Immature natural killer cell (primary cell): ENCODE measurements around the gene ZFHX2. TPM values are rescaled to one million over a fixed set of nuclear protein-coding genes. Genes with fewer than 3 reads are reported as not detected.
A peak's percentile ranks its signal among the peaks of the same experiment; 100 is the strongest.

ENCODE experiments used
- DNase-seq, 3 donors: peaks; one replicate each; pipeline ENCODE4 v3.0.0; 2022; ENCODE audit warnings: mixed read lengths in 1 of 3
- H3K27ac Mint-ChIP-seq, 6 donors: one replicate each; pipeline ENCODE4 v1.8.0; 2020; ENCODE audit warnings: mixed read lengths in 6 of 6, mild to moderate bottlenecking in 5 of 6, inconsistent platforms in 4 of 6, moderate library complexity in 3 of 6
- H3K27me3 Mint-ChIP-seq, 3 donors: one replicate each; pipeline ENCODE4 v1.8.0; 2020 to 2021; ENCODE audit warnings: low read depth in 3 of 3, mild to moderate bottlenecking in 3 of 3, mixed read lengths in 3 of 3, moderate library complexity in 3 of 3, inconsistent platforms in 1 of 3
- H3K36me3 Mint-ChIP-seq, 3 donors: one replicate each; pipeline ENCODE4 v1.8.0; 2020; ENCODE audit warnings: mixed read lengths in 3 of 3, inconsistent platforms in 2 of 3, mild to moderate bottlenecking in 2 of 3
- H3K4me1 Mint-ChIP-seq, 2 donors: one replicate each; pipeline ENCODE4 v1.8.0; 2020; ENCODE audit warnings: inconsistent platforms in 2 of 2, mild to moderate bottlenecking in 2 of 2, mixed read lengths in 2 of 2, moderate library complexity in 1 of 2
- H3K4me3 Mint-ChIP-seq, 5 donors: one replicate each; pipeline ENCODE4 v1.8.0; 2020; ENCODE audit warnings: mild to moderate bottlenecking in 5 of 5, mixed read lengths in 5 of 5, inconsistent platforms in 3 of 5, moderate library complexity in 3 of 5
- H3K9me3 Mint-ChIP-seq, 6 donors: one replicate each; pipeline ENCODE4 v1.8.0; 2020; ENCODE audit warnings: mild to moderate bottlenecking in 6 of 6, mixed read lengths in 6 of 6, inconsistent platforms in 4 of 6, moderate library complexity in 3 of 6
- polyA plus RNA-seq, 3 donors: library from polyadenylated mRNA; unstranded; fragments of 300-500 nt; fragmentation: Illumina TruSeq; gene quantifications; one replicate each; pipeline ENCODE4 v1.2.3, GENCODE V29; 2021

Gene ZFHX2
- polyA plus RNA-seq, 3 donors from 2014 or later, result 0.12 TPM; not detected in 2

DNA sequence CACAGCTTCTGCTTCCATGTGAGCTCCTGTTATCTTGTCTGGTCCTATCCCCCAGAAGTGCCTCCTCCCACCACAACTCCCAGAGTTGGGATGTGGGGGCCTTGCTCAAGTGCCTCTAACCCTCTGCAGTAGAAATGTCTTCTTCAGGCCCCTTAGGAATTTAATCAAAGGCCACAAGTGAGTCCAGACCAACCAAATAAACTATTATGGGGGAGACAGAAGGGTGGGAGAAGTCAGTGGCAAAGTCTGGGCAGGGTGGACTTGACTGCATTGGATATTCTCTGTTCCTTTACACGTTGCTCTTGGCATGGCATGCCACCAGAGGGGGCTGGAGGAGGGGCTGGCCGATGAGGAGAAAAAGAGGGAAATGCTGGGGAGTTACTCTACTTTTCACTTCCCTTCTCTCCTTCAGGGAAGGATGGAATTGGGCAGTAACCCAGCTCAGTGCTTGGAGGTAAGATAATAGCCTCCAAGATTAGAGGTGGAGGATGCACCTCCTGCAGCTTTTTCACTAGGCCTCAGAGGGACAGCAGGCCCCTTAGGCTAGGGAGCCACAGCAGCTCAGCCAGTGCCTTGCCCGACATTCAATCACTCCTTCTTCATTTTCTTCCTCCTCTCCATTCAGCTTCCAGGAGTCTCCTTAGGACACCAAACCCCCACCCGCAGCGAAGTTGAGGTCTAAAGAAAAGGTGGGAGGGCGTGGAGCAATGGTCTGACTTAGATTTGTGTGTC, 17.2 kb upstream of the ZFHX2 start:
- peak overlapping the region; percentile 48 to 97 (median 93) for H3K27ac Mint-ChIP-seq
- H3K4me3 Mint-ChIP-seq, result peak overlapping the region; percentile 68 to 100 (median 97)
- H3K27me3 Mint-ChIP-seq, result peaks cover 5 to 10% (median 9%) of the 10 kb centered on the region in 3 donors
- peaks cover 0 to 7% (median 0%) of the 10 kb centered on the region in 3 donors for H3K36me3 Mint-ChIP-seq
- DNase-seq, result no peak
- H3K9me3 Mint-ChIP-seq, result no peaks in the 10 kb centered on the region
- H3K4me1 Mint-ChIP-seq, result peaks cover 30 to 33% of the 10 kb centered on the region in 2 donors

DNA sequence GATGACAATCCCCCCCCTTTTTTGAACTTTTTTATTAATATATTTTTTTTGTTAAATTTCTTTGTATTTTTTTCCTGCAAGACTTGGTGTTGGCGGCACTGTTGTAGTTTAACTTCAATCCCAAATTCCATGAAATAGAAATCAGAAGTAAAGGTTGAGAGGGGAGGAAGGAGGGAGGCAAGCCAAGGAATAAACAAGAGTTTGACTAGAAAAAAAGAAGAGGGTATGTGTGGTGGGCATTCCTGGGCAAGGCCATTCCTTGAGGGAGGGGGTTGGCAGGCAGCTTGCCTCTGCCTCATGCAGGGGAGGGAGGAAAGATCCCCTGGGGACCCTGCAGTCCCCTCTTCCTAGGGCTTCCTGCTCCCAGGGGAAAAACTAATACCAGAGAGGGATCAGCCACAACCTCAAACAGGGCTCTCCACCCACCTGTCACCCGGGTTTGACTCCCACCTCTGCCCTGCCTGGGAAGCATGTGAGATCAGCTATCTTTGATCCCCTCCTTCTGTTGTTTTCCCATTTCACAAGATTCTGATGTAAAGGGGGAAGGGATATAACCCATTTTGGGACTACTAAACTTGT, 16.5 kb upstream of the ZFHX2 start:
- Mint-ChIP-seq H3K27ac (peak overlapping the region; percentile 92 to 99 (median 95)), H3K9me3 (no peaks in the 10 kb centered on the region), H3K27me3 (peaks cover 5 to 9% (median 7%) of the 10 kb centered on the region in 3 donors), H3K4me3 (peak overlapping the region; percentile 97 to 100 (median 99)), H3K4me1 (peaks cover 30 to 33% of the 10 kb centered on the region in 2 donors), H3K36me3 (peaks cover under 1 to 5% (median under 1%) of the 10 kb centered on the region in 3 donors)
- DNase-seq, result no peak

DNA sequence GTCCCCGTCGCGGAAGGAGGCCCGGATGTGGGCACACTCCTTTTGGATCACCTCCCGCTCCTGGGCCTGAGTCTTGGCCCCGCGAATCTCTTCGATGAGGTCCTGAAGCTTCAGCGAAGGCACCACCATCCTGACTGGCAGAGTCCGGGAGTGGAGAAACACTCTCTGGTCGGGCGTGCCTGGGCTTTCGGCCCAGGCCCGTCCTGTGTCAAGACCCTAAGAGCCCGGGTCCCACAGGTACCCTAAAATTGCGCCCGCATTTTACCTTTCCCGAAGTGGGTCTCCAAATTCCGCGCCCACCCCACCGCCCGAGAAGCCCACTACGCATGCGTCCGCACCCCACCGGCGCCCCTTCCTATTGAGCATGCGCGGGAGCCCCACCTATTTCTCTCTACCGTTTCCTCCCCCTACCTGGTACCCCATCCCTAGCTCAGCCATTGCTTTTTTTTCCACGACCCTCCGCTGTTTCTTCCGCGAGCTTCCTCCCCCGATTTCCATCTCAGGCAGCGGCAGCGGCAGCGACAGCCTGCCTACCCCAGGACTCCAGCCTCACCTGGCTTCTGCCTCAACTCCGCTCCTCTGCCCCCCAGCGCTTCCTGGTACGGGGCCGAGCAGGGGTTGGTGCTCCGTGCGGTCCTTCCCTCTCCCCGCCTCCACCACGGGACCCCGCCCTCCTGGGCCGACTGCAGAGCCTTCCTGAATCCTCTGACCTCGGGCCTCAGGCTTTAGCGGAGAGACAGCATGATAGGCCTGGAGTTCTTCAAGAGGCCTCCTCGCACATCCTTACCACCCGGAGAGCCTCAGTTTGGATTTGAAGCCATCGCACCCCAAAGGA, 15.8 kb upstream of the ZFHX2 start, which contains the start of gene AP1G2:
AP1G2 (minus strand) TSS at position 606 of the 835 bp plus-strand sequence; CDS start at position 129, 477 bp downstream.
- Mint-ChIP-seq H3K27ac (peak within 1 kb of the TSS; percentile 92 to 99 (median 95)), H3K36me3 (peaks cover 4 to 9% (median 5%) of the 10 kb centered on the region in 3 donors), H3K9me3 (no peaks in the 10 kb centered on the region), H3K4me3 (peak within 1 kb of the TSS; percentile 97 to 100 (median 99)), H3K4me1 (peaks cover 34 to 38% of the 10 kb centered on the region in 2 donors), H3K27me3 (peaks cover 5 to 8% (median 7%) of the 10 kb centered on the region in 3 donors)
- DNase-seq, result peak; percentile 78 to 83 (median 80)

DNA sequence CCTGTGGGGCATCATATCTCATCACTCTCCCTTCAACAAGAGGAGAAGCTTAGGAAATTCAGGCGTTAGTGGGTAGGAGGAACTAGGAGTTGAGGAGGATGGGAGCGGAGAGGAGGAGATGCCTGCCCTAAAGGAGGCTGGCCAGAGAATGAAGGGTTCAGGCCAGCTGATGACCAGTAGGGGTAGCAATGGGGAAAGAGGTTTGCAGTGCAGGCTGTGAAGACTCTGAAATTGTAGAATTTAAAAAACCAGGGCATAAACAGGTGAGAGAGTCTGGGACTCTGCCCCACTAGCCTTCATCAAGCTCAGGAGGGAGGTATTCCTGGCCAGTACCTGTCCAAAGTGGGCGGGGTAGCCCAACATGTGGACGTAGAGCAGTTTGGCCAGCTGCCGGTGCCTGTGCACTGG, 15.2 kb upstream of the ZFHX2 start:
- peak overlapping the region; percentile 81 to 99 (median 94) for H3K27ac Mint-ChIP-seq
- peak overlapping the region; percentile 97 to 100 (median 99) for H3K4me3 Mint-ChIP-seq
- no peak for DNase-seq
- peaks cover 34 to 38% of the 10 kb centered on the region in 2 donors for H3K4me1 Mint-ChIP-seq
- no peaks in the 10 kb centered on the region for H3K9me3 Mint-ChIP-seq
- H3K36me3 Mint-ChIP-seq, result peaks cover 4 to 9% (median 5%) of the 10 kb centered on the region in 3 donors
- H3K27me3 Mint-ChIP-seq, result peaks cover 5 to 7% (median 5%) of the 10 kb centered on the region in 3 donors

DNA sequence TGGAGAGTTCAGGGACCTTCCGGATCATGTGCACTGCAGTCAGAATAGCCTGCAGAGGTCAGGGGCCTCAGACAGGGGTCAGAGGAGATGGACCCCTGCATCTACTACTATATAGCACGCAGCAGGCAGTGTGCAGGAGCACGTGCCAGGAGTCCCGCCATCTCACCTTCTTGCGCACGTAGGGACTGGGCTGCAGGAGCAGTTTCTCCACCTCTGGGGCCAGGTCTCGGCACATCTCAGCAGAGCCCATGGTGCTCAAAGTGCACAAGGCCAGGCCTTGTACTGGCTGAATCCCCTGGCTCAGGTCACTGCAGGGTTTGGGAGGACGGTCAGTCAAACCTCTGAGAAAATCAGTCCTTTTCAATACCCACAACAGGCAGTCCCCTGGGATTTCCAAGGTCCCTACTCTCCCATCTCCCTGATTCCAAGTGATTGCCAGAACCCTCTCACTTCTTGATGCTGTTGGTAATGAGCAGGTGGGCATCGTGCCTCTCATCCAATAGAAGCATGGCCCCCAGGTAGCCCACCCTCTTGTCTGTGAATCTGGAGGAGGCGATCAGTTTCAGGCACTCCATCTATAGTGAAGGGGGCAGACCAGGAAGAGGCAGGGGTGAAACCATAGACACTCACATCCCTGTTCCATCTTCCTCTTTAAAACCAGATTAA, 14.7 kb upstream of the ZFHX2 start:
- Mint-ChIP-seq H3K9me3 (no peaks in the 10 kb centered on the region), H3K36me3 (peaks cover 4 to 9% (median 5%) of the 10 kb centered on the region in 3 donors), H3K27ac (peak overlapping the region; percentile 74 to 99 (median 92)), H3K27me3 (peaks cover 5 to 7% (median 5%) of the 10 kb centered on the region in 3 donors), H3K4me1 (peaks cover 34 to 38% of the 10 kb centered on the region in 2 donors), H3K4me3 (peak overlapping the region; percentile 97 to 100 (median 99))
- DNase-seq, result no peak

DNA sequence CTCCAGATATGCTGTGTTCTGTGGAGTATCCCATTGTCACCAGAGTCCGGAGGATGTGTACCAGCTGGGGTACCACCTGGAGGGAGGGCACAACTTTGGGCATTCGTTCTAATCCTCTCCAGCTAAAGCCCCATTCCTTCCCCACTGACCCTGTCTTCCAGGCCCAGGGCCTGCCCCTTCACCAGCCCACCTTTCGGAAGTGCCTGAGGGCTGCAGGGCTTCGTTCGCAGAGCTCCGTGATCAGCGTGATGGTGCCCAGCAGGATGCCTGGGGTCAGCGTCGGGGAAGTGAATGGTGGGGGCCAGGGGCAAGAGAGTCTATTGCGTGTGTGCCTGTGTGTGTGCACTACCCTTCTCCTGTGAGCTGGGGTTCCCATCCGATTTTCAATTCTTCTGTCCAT, 14.1 kb upstream of the ZFHX2 start:
- DNase-seq, result no peak
- peak overlapping the region in 1 of 6 donors; percentile 4 for H3K27ac Mint-ChIP-seq
- peaks cover 34 to 38% of the 10 kb centered on the region in 2 donors for H3K4me1 Mint-ChIP-seq
- H3K27me3 Mint-ChIP-seq, result peaks cover 5 to 7% (median 5%) of the 10 kb centered on the region in 3 donors
- no peaks in the 10 kb centered on the region for H3K9me3 Mint-ChIP-seq
- peak overlapping the region in 2 of 5 donors; percentile 54 to 99 for H3K4me3 Mint-ChIP-seq
- peaks cover 4 to 13% (median 5%) of the 10 kb centered on the region in 3 donors for H3K36me3 Mint-ChIP-seq

DNA sequence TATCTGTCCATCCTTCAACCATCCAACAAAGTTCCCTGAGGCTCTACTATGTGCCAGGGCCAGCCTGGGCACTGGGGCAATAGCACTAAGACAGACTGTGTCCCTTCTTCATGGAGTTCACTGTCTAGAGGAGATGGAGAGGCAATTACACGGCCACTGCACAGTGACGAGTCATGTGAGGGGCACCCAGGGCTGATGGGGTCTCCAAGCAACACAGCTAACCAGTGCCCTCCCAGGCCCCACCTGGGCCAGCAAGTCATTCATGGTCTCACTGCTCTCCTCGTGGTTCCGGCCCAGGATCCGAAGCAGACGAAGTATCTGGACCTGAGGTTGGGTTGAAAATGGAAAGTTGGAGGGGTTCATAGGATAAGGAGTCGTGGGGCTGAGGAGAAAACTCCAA, 13.3 kb upstream of the ZFHX2 start:
- Mint-ChIP-seq H3K27ac (peak overlapping the region in 2 of 6 donors; percentile 7 to 10), H3K4me3 (peak overlapping the region in 1 of 5 donors; percentile 42), H3K36me3 (peaks cover 5 to 13% (median 7%) of the 10 kb centered on the region in 3 donors), H3K9me3 (no peaks in the 10 kb centered on the region), H3K4me1 (peaks cover 34 to 38% of the 10 kb centered on the region in 2 donors), H3K27me3 (peaks cover 5 to 7% (median 5%) of the 10 kb centered on the region in 3 donors)
- no peak for DNase-seq

DNA sequence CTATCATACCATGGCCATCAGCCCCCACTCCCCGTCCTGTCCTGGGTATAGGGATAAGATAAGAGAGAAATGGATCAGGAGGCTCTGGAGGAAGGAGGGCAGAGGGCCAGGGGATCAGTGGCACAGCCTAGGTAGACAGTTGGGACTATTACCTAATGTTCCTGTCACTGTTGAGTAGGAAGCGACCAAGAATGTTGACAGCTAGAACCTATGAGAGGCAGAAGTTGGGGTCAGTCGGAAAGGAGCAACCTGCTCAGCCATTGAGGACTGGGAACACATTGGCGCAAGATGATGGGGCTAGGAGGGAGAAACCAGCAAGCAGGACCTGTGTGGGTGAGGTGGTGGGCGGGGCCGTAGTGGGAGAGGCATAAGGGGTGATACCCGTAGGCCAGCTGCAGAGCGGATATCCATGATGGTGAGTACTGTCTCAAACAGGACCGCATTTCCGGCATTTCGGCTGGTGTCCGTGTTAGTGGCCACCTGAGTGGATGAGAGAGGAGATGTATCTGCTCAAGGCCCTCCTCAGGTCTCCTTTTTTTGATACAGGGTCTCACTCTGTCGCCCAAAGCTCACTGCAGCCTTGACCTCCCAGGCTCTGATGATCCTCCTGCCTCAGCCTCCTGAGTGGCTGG, 12.7 kb upstream of the ZFHX2 start:
- H3K27me3 Mint-ChIP-seq, result peaks cover 5 to 9% (median 5%) of the 10 kb centered on the region in 3 donors
- H3K9me3 Mint-ChIP-seq, result no peaks in the 10 kb centered on the region
- no peak for DNase-seq
- H3K4me3 Mint-ChIP-seq, result peak overlapping the region in 3 of 5 donors; percentile 10 to 29 (median 28)
- peak overlapping the region in 2 of 6 donors; percentile 10 to 33 for H3K27ac Mint-ChIP-seq
- peaks cover 34 to 38% of the 10 kb centered on the region in 2 donors for H3K4me1 Mint-ChIP-seq
- H3K36me3 Mint-ChIP-seq, result peaks cover 5 to 13% (median 7%) of the 10 kb centered on the region in 3 donors

DNA sequence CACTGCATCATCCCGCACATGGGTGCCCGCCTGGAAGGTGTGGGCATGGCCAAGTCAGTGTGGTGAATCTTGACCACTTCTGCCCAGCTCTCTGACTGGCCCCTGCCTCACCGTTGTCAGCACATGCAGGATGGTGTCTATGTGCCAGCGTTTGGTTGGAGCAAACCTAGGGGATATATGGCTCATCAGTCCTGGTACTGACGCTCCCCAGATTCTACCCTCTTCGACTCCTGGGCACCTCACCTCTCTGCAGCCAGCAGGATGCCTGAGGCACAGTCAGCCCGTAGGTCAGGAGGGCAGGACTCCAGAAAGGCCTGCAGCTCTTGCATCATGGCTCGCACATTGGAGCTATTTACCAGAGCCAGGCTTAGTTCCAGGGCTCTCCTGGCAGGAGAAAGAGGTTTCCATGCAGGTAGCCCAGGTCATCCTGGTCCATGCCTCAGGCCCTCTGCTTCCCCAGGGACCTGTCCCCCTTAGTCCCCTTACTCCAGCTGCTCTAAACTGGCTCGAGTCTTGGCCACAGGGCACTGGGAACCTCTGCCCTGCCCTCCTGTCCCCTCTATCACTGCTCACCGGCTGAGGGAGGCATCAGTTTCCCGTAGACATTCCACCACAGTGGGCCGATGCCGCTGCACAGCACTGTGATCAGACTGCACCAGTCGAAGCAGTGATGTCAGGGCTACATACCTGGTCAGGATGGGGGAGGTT, 12.1 kb upstream of the ZFHX2 start:
- Mint-ChIP-seq H3K4me3 (peak overlapping the region in 1 of 5 donors; percentile 28), H3K4me1 (peaks cover 30 to 38% of the 10 kb centered on the region in 2 donors)

DNA sequence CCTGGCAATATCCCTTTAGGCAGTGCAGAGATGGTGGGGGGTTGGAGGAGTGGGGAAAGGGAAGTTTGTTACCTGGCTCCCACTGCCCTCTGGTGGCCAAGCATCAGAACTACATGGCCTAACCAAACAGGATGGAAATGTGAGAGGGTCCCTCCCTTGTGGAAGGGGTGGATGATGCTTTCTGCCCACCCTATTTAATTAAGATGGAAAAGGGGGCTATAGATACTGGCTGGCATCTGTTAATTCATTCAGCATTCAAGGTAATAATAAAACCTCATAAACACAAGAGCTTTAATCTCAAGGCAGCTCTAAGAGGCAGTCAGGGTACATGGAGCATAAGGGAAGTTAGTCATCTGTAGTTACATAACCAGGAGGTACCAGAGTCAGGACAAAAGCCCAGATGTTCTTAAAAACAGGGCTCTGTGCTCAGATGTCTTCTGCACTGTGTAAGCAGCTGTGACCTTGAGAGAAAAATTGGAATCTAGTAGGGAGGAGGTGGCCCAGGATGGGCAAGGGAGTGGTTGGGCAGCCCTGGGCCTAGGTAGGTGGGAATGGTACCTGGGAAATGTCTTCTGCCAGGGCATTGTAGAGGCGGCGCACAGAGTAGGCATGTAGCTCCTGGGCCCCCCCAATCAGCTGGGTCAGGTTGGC, 11.4 kb upstream of the ZFHX2 start:
- H3K9me3 Mint-ChIP-seq, result no peaks in the 10 kb centered on the region
- peaks cover 2 to 8% (median 5%) of the 10 kb centered on the region in 3 donors for H3K27me3 Mint-ChIP-seq
- peak; percentile 49 to 57 (median 56) for DNase-seq
- peaks cover 25 to 32% of the 10 kb centered on the region in 2 donors for H3K4me1 Mint-ChIP-seq
- H3K27ac Mint-ChIP-seq, result peak overlapping the region; percentile 17 to 90 (median 64)
- peaks cover 5 to 13% (median 7%) of the 10 kb centered on the region in 3 donors for H3K36me3 Mint-ChIP-seq
- no peak overlapping the region for H3K4me3 Mint-ChIP-seq

More for the DNA sequence above, 12.1 kb upstream of the ZFHX2 start:
- H3K9me3 Mint-ChIP-seq, result no peaks in the 10 kb centered on the region
- peaks cover 5 to 13% (median 7%) of the 10 kb centered on the region in 3 donors for H3K36me3 Mint-ChIP-seq
- peaks cover 2 to 9% (median 5%) of the 10 kb centered on the region in 3 donors for H3K27me3 Mint-ChIP-seq
- DNase-seq, result no peak
- H3K27ac Mint-ChIP-seq, result peak overlapping the region in 2 of 6 donors; percentile 42 to 90
